Endometrium (tissue), 2 donors: Measurements from ENCODE around the gene SPTB.

ENCODE experiments used
- FAIRE-seq: peaks from 2 replicates; lab custom pipeline; 2012; peaks lifted over from hg19 to GRCh38; lab: Jason Lieb, UNC
- donor health status: control.
- donor health status: control.

The SPTB gene

GRCh38 chr14:64885559-64885958 is 5.9 kb upstream of the SPTB start:
- FAIRE-seq: no peak

GRCh38 chr14:64880221-64881121 is 764 bp upstream of the SPTB start:
- FAIRE-seq: no peak

- no peak for FAIRE-seq
These were observed 671 bp downstream of the SPTB start for GRCh38 chr14:64878837-64879634.

GRCh38 chr14:64877846-64878245 is 1.9 kb downstream of the SPTB start:
- FAIRE-seq: no peak

GRCh38 chr14:64875350-64875749 is 4.4 kb downstream of the SPTB start:
- FAIRE-seq: no peak

GRCh38 chr14:64873506-64874219 is 6.0 kb downstream of the SPTB start:
- FAIRE-seq: no peak

GRCh38 chr14:64871344-64871743 is 8.4 kb downstream of the SPTB start:
- no peak for FAIRE-seq

GRCh38 chr14:64870160-64870559 is 9.5 kb downstream of the SPTB start:
- no peak for FAIRE-seq

GRCh38 chr14:64868841-64869240 is 10.9 kb downstream of the SPTB start:
- FAIRE-seq: no peak

GRCh38 chr14:64868379-64868778 is 11.3 kb downstream of the SPTB start:
- FAIRE-seq: no peak

GRCh38 chr14:64867182-64867581 is 12.5 kb downstream of the SPTB start:
- FAIRE-seq: no peak

- no peak for FAIRE-seq
These were observed 13.7 kb downstream of the SPTB start for GRCh38 chr14:64865992-64866391.

- no peak for FAIRE-seq
These were observed 14.6 kb downstream of the SPTB start for GRCh38 chr14:64865109-64865508.

GRCh38 chr14:64864258-64864657 is 15.4 kb downstream of the SPTB start:
- FAIRE-seq: no peak

- FAIRE-seq: no peak
These were observed 17.8 kb downstream of the SPTB start for GRCh38 chr14:64861916-64862315.

GRCh38 chr14:64860039-64860438 is 19.7 kb downstream of the SPTB start:
- no peak for FAIRE-seq

- no peak for FAIRE-seq
These were observed 21.5 kb downstream of the SPTB start for GRCh38 chr14:64857979-64858744.

- no peak for FAIRE-seq
These were observed 22.9 kb downstream of the SPTB start for GRCh38 chr14:64856529-64857445.

GRCh38 chr14:64855721-64856528 is 23.8 kb downstream of the SPTB start:
- no peak for FAIRE-seq
